Spleen (tissue), 11 donors: Measurements from ENCODE around the gene MXRA7. TPM values are rescaled to one million over a fixed set of nuclear protein-coding genes. Genes with fewer than 3 reads are reported as not detected.

Experiments used
- DNase-seq: peaks from one replicate; pipeline ENCODE4 v3.0.0-alpha.2; 2020
- H3K27ac ChIP-seq, 8 donors: fragments of 200-600 bp; sonication (generic) in 7 of 8; 1 replicate in 4 of 8; 2 replicates in 4 of 8; pipeline versions ENCODE4 v1.5.0 to v1.8.0; 2016 to 2021; ENCODE audit warnings: inconsistent platforms in 4 of 8, mild to moderate bottlenecking in 4 of 8, moderate library complexity in 1 of 8
- H3K27me3 ChIP-seq, 7 donors: fragments of 200-600 bp; sonication (generic) in 6 of 7; replicated peaks in 1 of 7; 1 replicate in 4 of 7; 2 replicates in 3 of 7; pipeline versions ENCODE4 v1.5.0 to v1.8.0; 2016 to 2021; ENCODE audit warnings: inconsistent platforms in 3 of 7, mild to moderate bottlenecking in 1 of 7
- H3K36me3 ChIP-seq, 6 donors: fragments of 200-600 bp; sonication (generic) in 5 of 6; 1 replicate in 4 of 6; 2 replicates in 2 of 6; pipeline versions ENCODE4 v1.5.0 to v1.8.0; 2016 to 2021; ENCODE audit warnings: inconsistent platforms in 2 of 6
- H3K4me1 ChIP-seq, 6 donors: fragments of 200-600 bp; sonication (generic) in 5 of 6; 1 replicate in 3 of 6; 2 replicates in 3 of 6; pipeline versions ENCODE4 v1.5.0 to v1.8.0; 2016 to 2021; ENCODE audit warnings: inconsistent platforms in 3 of 6
- H3K4me3 ChIP-seq, 8 donors: fragments of 200-600 bp; sonication (generic) in 7 of 8; 1 replicate in 4 of 8; 2 replicates in 4 of 8; pipeline versions ENCODE4 v1.5.0 to v1.8.0; 2016 to 2021; ENCODE audit warnings: inconsistent platforms in 4 of 8, mild to moderate bottlenecking in 4 of 8, moderate library complexity in 2 of 8
- H3K9me3 ChIP-seq, 8 donors: fragments of 200-600 bp; sonication (generic) in 7 of 8; 1 replicate in 4 of 8; 2 replicates in 4 of 8; pipeline versions ENCODE4 v1.5.0 to v1.8.0; 2016 to 2021; ENCODE audit warnings: inconsistent platforms in 4 of 8
- POLR2A ChIP-seq, 3 donors: fragments of 450-650 bp; IDR thresholded peaks; one replicate each; pipeline ENCODE4 v1.5.1; 2017; ENCODE audit warnings: antibody characterized with exemption in 3 of 3, mild to moderate bottlenecking in 1 of 3
- POLR2AphosphoS5 ChIP-seq, 3 donors: sonication (generic); formaldehyde crosslinking; IDR thresholded peaks; one replicate each; pipeline ENCODE4 v1.5.1; 2017; ENCODE audit warnings: antibody characterized with exemption in 3 of 3
- WGBS, 5 donors: extraction: QIAGEN DNeasy Blood & Tissue Kit in 3 of 5; methylation state at CpG; one replicate each; pipeline versions ENCODE4 v1.1.5 to v1.1.7; 2013 to 2018; 5-methylcytosine and 5-hydroxymethylcytosine counted together
- intact Hi-C: fragments of 100-400 bp; cut with DNase I; formaldehyde crosslinking; loops from one replicate; pipeline ENCODE4 v1.15.0; 2023; ENCODE audit warnings: low total_unique reads
- polyA plus RNA-seq, 3 donors: library from polyadenylated mRNA; stranded (reverse); fragments of 200-250 nt; gene quantifications; one replicate each; pipeline ENCODE4 v1.2.1, GENCODE V29; 2013
- total RNA-seq, 7 donors: library from RNA; depleted of rRNA in 3 of 7; stranded (reverse); fragments of >200 nt in 3 of 7; fragmentation: NEBNext Ultra II Directional in 4 of 7; extraction: Animal tissue kit (Norgen Biotek cat#: 25700) in 4 of 7; gene quantifications; one replicate each; pipeline versions ENCODE4 v1.1.0 to v1.2.1, GENCODE V29; 2016 to 2021
- TF ChIP-seq, protein P1 (sequence below), 11 experiments: fragments of 200-600 bp in 7 of 11; fragments of 450-650 bp in 4 of 11; sonication (generic) in 4 of 11; IDR thresholded peaks in 8 of 11; conservative IDR thresholded peaks in 3 of 11; 1 replicate in 7 of 11; 2 replicates in 4 of 11; pipeline versions ENCODE4 v1.4.0 to v1.8.0; 2016 to 2021; ENCODE audit warnings: antibody characterized with exemption in 11 of 11, inconsistent platforms in 4 of 11, mild to moderate bottlenecking in 1 of 11
- donor health status: healthy with polysubstance abuse.
- donor health status: DM: no; HTN: no; CAD: no; lungs with moderate emphysema.
- donor health status: DM: no; HTN: no; CAD: no.
- donor health status: Bipolar disorder and iron deficiency.
- donor health status: healthy.
- donor health status: DM: no; HTN: no; CAD: no.
- donor health status: DM: yes; HTN: yes; CAD: no.

Gene MXRA7
- total and polyA plus RNA-seq, 10 donors: 37.8 to 172 (median 117) TPM

DNA sequence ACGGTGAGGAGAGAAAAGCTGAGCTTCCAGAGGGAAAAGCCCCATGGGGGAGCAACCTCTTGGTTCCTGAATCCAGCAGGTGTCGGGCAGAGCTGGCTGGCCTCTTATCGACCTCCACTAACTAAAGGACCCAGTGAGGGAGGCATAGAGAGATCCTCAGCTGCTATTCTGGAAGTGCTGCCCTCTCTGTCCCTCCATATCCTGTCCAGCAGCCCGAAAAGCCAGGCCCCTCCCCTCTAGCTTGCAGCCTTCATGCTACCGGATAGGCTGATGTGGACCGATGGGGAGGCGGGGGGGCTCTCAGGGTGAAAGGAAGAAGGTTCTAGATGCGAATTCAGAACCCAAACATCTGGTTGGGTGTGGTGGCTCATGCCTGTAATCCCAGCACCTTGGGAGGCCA lies 24.9 kb downstream of the MXRA7 start:
- TF ChIP-seq, protein P1, sequence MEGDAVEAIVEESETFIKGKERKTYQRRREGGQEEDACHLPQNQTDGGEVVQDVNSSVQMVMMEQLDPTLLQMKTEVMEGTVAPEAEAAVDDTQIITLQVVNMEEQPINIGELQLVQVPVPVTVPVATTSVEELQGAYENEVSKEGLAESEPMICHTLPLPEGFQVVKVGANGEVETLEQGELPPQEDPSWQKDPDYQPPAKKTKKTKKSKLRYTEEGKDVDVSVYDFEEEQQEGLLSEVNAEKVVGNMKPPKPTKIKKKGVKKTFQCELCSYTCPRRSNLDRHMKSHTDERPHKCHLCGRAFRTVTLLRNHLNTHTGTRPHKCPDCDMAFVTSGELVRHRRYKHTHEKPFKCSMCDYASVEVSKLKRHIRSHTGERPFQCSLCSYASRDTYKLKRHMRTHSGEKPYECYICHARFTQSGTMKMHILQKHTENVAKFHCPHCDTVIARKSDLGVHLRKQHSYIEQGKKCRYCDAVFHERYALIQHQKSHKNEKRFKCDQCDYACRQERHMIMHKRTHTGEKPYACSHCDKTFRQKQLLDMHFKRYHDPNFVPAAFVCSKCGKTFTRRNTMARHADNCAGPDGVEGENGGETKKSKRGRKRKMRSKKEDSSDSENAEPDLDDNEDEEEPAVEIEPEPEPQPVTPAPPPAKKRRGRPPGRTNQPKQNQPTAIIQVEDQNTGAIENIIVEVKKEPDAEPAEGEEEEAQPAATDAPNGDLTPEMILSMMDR (IDR thresholded peaks at IDR 0.05 in 8 of 11, conservative IDR thresholded peaks at IDR 0.05 in 3 of 11): no peak
- peak in 2 of 3 donors; percentile 49 to 62 for TF ChIP-seq POLR2AphosphoS5 (IDR thresholded peaks at IDR 0.05)
- intact Hi-C loops: no loop called here
- 63 to 82% (median 69%) methylated on average over 6 to 8 of the region's 8 CpGs for WGBS, 5 donors

DNA sequence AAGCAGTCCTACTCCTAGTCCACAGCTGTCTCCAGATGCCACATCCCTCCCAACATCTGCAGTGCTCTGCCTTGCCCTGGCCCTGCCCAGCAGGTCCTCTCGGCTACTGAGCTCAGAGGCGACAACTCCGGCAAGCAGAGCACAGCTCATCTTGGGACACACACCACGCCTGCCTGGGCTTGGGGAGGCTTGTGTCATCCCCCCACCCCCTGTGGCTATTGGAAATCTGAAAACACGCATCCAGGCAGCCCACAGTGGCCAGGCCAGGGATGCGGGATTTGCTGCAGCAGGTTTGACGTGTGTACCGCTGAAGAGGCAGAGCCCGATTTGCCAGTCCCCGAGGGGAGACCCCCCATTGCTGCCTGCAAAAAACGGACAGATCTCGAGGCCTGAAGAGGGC lies 25.4 kb downstream of the MXRA7 start:
- Histone ChIP-seq H3K27me3 (no peaks in the 10 kb centered on the region), H3K27ac (peak overlapping the region; percentile 6 to 91 (median 85)), H3K36me3 (peaks cover 0 to 51% (median 0%) of the 10 kb centered on the region in 6 donors), H3K9me3 (no peaks in the 10 kb centered on the region), H3K4me1 (peaks cover 21 to 95% (median 57%) of the 10 kb centered on the region in 6 donors), H3K4me3 (no peak overlapping the region)
- TF ChIP-seq, protein P1 (IDR thresholded peaks at IDR 0.05 in 8 of 11, conservative IDR thresholded peaks at IDR 0.05 in 3 of 11): no peak
- TF ChIP-seq POLR2AphosphoS5 (IDR thresholded peaks at IDR 0.05) (no peak), POLR2A (IDR thresholded peaks at IDR 0.05) (no peak)
- 78 to 90% (median 81%) methylated on average over 11 to 12 of the region's 12 CpGs for WGBS, 5 donors
- intact Hi-C loops: no loop called here
- DNase-seq: peak; percentile 68

More for the DNA sequence above, 24.9 kb downstream of the MXRA7 start:
- Histone ChIP-seq H3K36me3 (peaks cover 0 to 46% (median 0%) of the 10 kb centered on the region in 6 donors), H3K9me3 (no peaks in the 10 kb centered on the region), H3K27ac (peak overlapping the region; percentile 29 to 91 (median 85)), H3K4me3 (no peak overlapping the region), H3K4me1 (peaks cover 18 to 99% (median 59%) of the 10 kb centered on the region in 6 donors), H3K27me3 (no peaks in the 10 kb centered on the region)
- DNase-seq: no peak

DNA sequence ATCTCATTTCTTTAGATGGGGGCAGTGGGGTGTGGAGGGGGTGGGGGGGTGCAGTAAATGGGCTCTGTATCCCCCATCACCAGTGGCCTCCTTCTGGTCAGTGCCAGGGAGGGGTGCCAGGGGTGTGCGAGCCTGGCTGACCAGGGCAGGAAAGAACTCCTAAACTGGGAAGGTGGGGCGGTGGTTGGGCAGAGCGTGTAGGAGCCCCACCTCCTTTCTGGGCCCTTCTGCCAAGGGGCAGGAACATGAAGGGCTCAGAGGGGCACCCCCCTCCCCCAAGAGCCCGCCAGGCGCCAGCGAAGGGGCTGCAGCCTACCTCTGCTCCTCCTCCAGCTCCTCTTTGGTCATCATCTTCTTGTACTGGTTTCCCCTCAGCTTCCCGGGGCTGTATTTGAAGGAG lies 26.0 kb downstream of the MXRA7 start:
- WGBS, 5 donors: 62 to 78% (median 76%) methylated on average over 4 to 7 of the region's 7 CpGs
- Histone ChIP-seq H3K36me3 (peaks cover 0 to 54% (median 0%) of the 10 kb centered on the region in 6 donors), H3K4me1 (peaks cover 16 to 89% (median 53%) of the 10 kb centered on the region in 6 donors), H3K9me3 (no peaks in the 10 kb centered on the region), H3K27me3 (no peaks in the 10 kb centered on the region), H3K27ac (peak overlapping the region in 6 of 8 donors; percentile 58 to 91 (median 86)), H3K4me3 (no peak overlapping the region)
- intact Hi-C loops: no loop called here
- DNase-seq: peak; percentile 45
- TF ChIP-seq POLR2A (IDR thresholded peaks at IDR 0.05) (no peak), POLR2AphosphoS5 (IDR thresholded peaks at IDR 0.05) (no peak)
- TF ChIP-seq, protein P1 (IDR thresholded peaks at IDR 0.05 in 8 of 11, conservative IDR thresholded peaks at IDR 0.05 in 3 of 11): no peak

GRCh38 chr17:76683921-76684745 lies 26.6 kb downstream of the MXRA7 start:
- Histone ChIP-seq H3K9me3 (no peaks in the 10 kb centered on the region), H3K36me3 (peaks cover 0 to 54% (median 0%) of the 10 kb centered on the region in 6 donors), H3K4me1 (peaks cover 16 to 85% (median 50%) of the 10 kb centered on the region in 6 donors), H3K27ac (peak overlapping the region in 5 of 8 donors; percentile 13 to 91 (median 85)), H3K4me3 (no peak overlapping the region), H3K27me3 (no peaks in the 10 kb centered on the region)
- peak; percentile 62 for DNase-seq
- intact Hi-C loops: no loop called here
- 75 to 83% (median 79%) methylated on average over 18 to 25 of the region's 25 CpGs for WGBS, 5 donors
- TF ChIP-seq POLR2A (IDR thresholded peaks at IDR 0.05): no peak
- TF ChIP-seq, protein P1 (IDR thresholded peaks at IDR 0.05 in 8 of 11, conservative IDR thresholded peaks at IDR 0.05 in 3 of 11): no peak
